Adrenal gland (tissue), 5 donors: ENCODE measurements around the gene GLIS2.

Experiments used
- POLR2A ChIP-seq, 2 donors: fragments of 450-650 bp; IDR thresholded peaks; one replicate each; pipeline ENCODE4 v1.6.1; 2017; ENCODE audit warnings: antibody characterized with exemption in 2 of 2, mild to moderate bottlenecking in 2 of 2, moderate library complexity in 1 of 2
- TF ChIP-seq, protein P1 (sequence below), 6 experiments: fragments of 450-650 bp in 4 of 6; fragments of 200-600 bp in 2 of 6; sonication (generic) in 1 of 6; IDR thresholded peaks; 1 replicate in 5 of 6; 2 replicates in 1 of 6; pipeline versions ENCODE4 v1.5.1 to v1.8.0; 2016 to 2021; ENCODE audit warnings: antibody characterized with exemption in 6 of 6, mild to moderate bottlenecking in 2 of 6, moderate library complexity in 1 of 6
- donor health status: DM: no; HTN: no; CAD: no.

DNA sequence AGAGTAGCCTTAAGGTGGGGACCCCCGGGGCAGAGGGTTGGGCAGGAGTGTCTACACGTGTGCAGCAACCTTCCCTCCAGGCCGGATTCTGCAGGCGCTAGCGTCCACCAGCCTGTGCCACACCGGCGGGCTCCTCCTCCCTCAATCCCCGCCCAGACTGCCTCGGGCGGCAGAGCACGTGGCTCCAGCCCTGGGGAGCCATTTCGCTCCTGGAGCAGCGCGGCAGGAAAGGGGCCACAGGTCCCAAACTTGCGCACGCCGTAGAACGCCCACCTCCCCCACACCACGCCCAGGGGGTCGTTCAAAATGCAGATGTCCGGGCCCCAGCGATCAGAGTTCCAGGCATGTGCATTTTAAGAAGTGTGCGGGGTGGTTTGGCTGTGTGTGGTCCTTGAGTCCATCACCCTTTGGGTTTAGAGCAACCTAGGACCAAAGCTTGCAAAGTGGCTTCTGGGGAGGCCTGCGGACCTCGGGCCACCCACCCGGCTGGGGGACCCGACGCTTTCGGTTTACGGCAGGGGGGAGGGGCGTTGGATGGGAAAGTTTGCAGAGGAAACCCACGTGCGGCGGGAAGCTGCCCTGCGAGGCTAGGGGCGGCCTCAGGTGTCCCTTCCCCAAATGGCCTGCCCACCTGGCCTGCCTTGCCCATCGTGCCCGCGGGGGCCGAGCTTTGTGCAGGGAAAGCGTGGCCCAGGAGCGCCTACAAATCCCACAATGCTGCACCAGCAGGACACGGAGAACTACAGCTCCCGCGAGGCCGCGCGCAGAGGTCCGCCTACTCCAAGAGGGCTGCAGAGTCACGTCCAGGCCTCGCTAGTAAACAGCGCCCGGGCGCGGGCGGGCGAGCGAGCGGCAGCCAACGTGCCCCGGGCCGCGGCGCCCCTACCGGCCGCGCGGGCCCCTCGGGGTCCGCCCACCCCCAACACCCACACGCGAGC, 44.4 kb upstream of the GLIS2 start:
- TF ChIP-seq, protein P1, sequence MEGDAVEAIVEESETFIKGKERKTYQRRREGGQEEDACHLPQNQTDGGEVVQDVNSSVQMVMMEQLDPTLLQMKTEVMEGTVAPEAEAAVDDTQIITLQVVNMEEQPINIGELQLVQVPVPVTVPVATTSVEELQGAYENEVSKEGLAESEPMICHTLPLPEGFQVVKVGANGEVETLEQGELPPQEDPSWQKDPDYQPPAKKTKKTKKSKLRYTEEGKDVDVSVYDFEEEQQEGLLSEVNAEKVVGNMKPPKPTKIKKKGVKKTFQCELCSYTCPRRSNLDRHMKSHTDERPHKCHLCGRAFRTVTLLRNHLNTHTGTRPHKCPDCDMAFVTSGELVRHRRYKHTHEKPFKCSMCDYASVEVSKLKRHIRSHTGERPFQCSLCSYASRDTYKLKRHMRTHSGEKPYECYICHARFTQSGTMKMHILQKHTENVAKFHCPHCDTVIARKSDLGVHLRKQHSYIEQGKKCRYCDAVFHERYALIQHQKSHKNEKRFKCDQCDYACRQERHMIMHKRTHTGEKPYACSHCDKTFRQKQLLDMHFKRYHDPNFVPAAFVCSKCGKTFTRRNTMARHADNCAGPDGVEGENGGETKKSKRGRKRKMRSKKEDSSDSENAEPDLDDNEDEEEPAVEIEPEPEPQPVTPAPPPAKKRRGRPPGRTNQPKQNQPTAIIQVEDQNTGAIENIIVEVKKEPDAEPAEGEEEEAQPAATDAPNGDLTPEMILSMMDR (IDR thresholded peaks at IDR 0.05): peak in 2 of 6 experiments; percentile 3 to 13
- TF ChIP-seq POLR2A (IDR thresholded peaks at IDR 0.05): peak in 1 of 2 donors; percentile 64
